Liver (tissue), 3 donors: ENCODE data around the gene PAX5.

Source experiments
- ATF3 ChIP-seq: IDR thresholded peaks from 2 replicates; pipeline ENCODE4 v1.6.1; 2016; ENCODE audit warnings: antibody characterized with exemption
- GABPA ChIP-seq, 2 donors: IDR thresholded peaks in 1 of 2; conservative IDR thresholded peaks in 1 of 2; 2 replicates each; pipeline ENCODE4 v1.6.1; 2016; ENCODE audit warnings: antibody characterized with exemption in 2 of 2, mild to moderate bottlenecking in 1 of 2, moderate library complexity in 1 of 2
- REST ChIP-seq: IDR thresholded peaks from 2 replicates; pipeline ENCODE4 v1.6.1; 2016; ENCODE audit warnings: antibody characterized with exemption, mild to moderate bottlenecking
- TAF1 ChIP-seq: conservative IDR thresholded peaks from 2 replicates; pipeline ENCODE4 v1.6.1; 2016; ENCODE audit warnings: antibody characterized with exemption, mild to moderate bottlenecking
- YY1 ChIP-seq: IDR thresholded peaks from 2 replicates; pipeline ENCODE4 v1.6.1; 2016; ENCODE audit warnings: antibody characterized with exemption, mild to moderate bottlenecking
- TF ChIP-seq, protein P1 (sequence below): fragments of 150-350 bp; IDR thresholded peaks from 2 replicates; pipeline ENCODE4 v1.5.1; 2017; ENCODE audit warnings: improper control_type of control experiment, low read depth, low read length; ENCODE audit not compliant: missing input control
- TF ChIP-seq, protein P2 (sequence below): IDR thresholded peaks from 2 replicates; pipeline ENCODE4 v1.6.1; 2016; ENCODE audit warnings: antibody characterized with exemption
- donor health status: healthy.
- donor health status: healthy.

GRCh38 chr9:37005517-37006140 lies 28.4 kb downstream of the PAX5 start:
- no peak for TF ChIP-seq REST
- no peak for TF ChIP-seq ATF3
- TF ChIP-seq, protein P1, sequence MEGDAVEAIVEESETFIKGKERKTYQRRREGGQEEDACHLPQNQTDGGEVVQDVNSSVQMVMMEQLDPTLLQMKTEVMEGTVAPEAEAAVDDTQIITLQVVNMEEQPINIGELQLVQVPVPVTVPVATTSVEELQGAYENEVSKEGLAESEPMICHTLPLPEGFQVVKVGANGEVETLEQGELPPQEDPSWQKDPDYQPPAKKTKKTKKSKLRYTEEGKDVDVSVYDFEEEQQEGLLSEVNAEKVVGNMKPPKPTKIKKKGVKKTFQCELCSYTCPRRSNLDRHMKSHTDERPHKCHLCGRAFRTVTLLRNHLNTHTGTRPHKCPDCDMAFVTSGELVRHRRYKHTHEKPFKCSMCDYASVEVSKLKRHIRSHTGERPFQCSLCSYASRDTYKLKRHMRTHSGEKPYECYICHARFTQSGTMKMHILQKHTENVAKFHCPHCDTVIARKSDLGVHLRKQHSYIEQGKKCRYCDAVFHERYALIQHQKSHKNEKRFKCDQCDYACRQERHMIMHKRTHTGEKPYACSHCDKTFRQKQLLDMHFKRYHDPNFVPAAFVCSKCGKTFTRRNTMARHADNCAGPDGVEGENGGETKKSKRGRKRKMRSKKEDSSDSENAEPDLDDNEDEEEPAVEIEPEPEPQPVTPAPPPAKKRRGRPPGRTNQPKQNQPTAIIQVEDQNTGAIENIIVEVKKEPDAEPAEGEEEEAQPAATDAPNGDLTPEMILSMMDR, result no peak
- TF ChIP-seq, protein P2, sequence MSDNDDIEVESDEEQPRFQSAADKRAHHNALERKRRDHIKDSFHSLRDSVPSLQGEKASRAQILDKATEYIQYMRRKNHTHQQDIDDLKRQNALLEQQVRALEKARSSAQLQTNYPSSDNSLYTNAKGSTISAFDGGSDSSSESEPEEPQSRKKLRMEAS, result no peak
- no peak for TF ChIP-seq YY1
- TF ChIP-seq GABPA (IDR thresholded peaks at IDR 0.05 in 1 of 2, conservative IDR thresholded peaks at IDR 0.05 in 1 of 2), result no peak
- TF ChIP-seq TAF1, result no peak
